Neural crest cell (in vitro differentiated cells): ENCODE data around the gene UBE2U. TPM values are rescaled to one million over a fixed set of nuclear protein-coding genes. Genes with fewer than 3 reads are reported as not detected.

Experiments used
- DNase-seq: peaks from one replicate; pipeline ENCODE4 v3.0.0; 2021; ENCODE audit warnings: low read depth, mixed read lengths, low spot score
- H3K27ac Mint-ChIP-seq: one replicate; pipeline ENCODE4 v1.8.0; 2021; ENCODE audit warnings: mild to moderate bottlenecking, mixed read lengths; ENCODE audit not compliant: unreplicated experiment
- H3K27me3 Mint-ChIP-seq: 2 replicates; pipeline ENCODE4 v1.8.0; 2021; ENCODE audit warnings: low read depth, mild to moderate bottlenecking, mixed read lengths
- H3K36me3 Mint-ChIP-seq: 2 replicates; pipeline ENCODE4 v1.8.0; 2021; ENCODE audit warnings: low read depth, mild to moderate bottlenecking, mixed read lengths
- H3K4me1 Mint-ChIP-seq: 2 replicates; pipeline ENCODE4 v1.8.0; 2021; ENCODE audit warnings: mixed read lengths
- H3K4me3 Mint-ChIP-seq: one replicate; pipeline ENCODE4 v1.8.0; 2021; ENCODE audit warnings: mild to moderate bottlenecking, mixed read lengths
- H3K9me3 Mint-ChIP-seq: 2 replicates; pipeline ENCODE4 v1.8.0; 2021; ENCODE audit warnings: mixed read lengths
- CTCF ChIP-seq: fragments of 200-600 bp; sonication (generic); conservative IDR thresholded peaks from 2 replicates; pipeline ENCODE4 v1.5.0; 2021; ENCODE audit warnings: antibody characterized with exemption, mild to moderate bottlenecking
- total RNA-seq: library from RNA; stranded (reverse); gene quantifications from 2 replicates; pipeline ENCODE4 v1.2.1, GENCODE V29; 2021

The UBE2U gene
- total RNA-seq, 1 donor from 2014 or later, result not detected

GRCh38 chr1:64197076-64197475, 6.3 kb upstream of the UBE2U start:
- no peaks in the 10 kb centered on the region for H3K27me3 Mint-ChIP-seq
- no peak for TF ChIP-seq CTCF
- H3K9me3 Mint-ChIP-seq, result no peaks in the 10 kb centered on the region
- H3K4me1 Mint-ChIP-seq, result peaks cover 26% of the 10 kb centered on the region
- H3K36me3 Mint-ChIP-seq, result peaks cover 9% of the 10 kb centered on the region
- DNase-seq, result no peak
- no peak overlapping the region for H3K4me3 Mint-ChIP-seq
- no peak overlapping the region for H3K27ac Mint-ChIP-seq

- no peak for DNase-seq
- Mint-ChIP-seq H3K27ac (no peak overlapping the region), H3K27me3 (no peaks in the 10 kb centered on the region), H3K36me3 (peaks cover 10% of the 10 kb centered on the region), H3K4me1 (peaks cover 30% of the 10 kb centered on the region), H3K9me3 (peaks cover 7% of the 10 kb centered on the region), H3K4me3 (no peak overlapping the region)
- no peak for TF ChIP-seq CTCF
Measured at GRCh38 chr1:64199154-64199553, 4.3 kb upstream of the UBE2U start.

GRCh38 chr1:64200064-64200463, 3.4 kb upstream of the UBE2U start:
- peaks cover 7% of the 10 kb centered on the region for H3K9me3 Mint-ChIP-seq
- H3K27me3 Mint-ChIP-seq, result no peaks in the 10 kb centered on the region
- H3K36me3 Mint-ChIP-seq, result peaks cover 10% of the 10 kb centered on the region
- H3K27ac Mint-ChIP-seq, result no peak overlapping the region
- H3K4me1 Mint-ChIP-seq, result peaks cover 21% of the 10 kb centered on the region
- DNase-seq, result no peak
- TF ChIP-seq CTCF, result no peak
- H3K4me3 Mint-ChIP-seq, result no peak overlapping the region

- no peaks in the 10 kb centered on the region for H3K36me3 Mint-ChIP-seq
- H3K4me3 Mint-ChIP-seq, result no peak overlapping the region
- no peak for TF ChIP-seq CTCF
- no peak for DNase-seq
- no peaks in the 10 kb centered on the region for H3K27me3 Mint-ChIP-seq
- H3K9me3 Mint-ChIP-seq, result no peaks in the 10 kb centered on the region
- no peak overlapping the region for H3K27ac Mint-ChIP-seq
- no peaks in the 10 kb centered on the region for H3K4me1 Mint-ChIP-seq
Measured at GRCh38 chr1:64209221-64209620, 5.8 kb downstream of the UBE2U start.

- TF ChIP-seq CTCF, result no peak
- no peaks in the 10 kb centered on the region for H3K9me3 Mint-ChIP-seq
- no peak overlapping the region for H3K4me3 Mint-ChIP-seq
- H3K27ac Mint-ChIP-seq, result no peak overlapping the region
- H3K27me3 Mint-ChIP-seq, result no peaks in the 10 kb centered on the region
- H3K36me3 Mint-ChIP-seq, result no peaks in the 10 kb centered on the region
- no peak for DNase-seq
- no peaks in the 10 kb centered on the region for H3K4me1 Mint-ChIP-seq
Measured at GRCh38 chr1:64212031-64212430, 8.6 kb downstream of the UBE2U start.

GRCh38 chr1:64215576-64215975, 12.2 kb downstream of the UBE2U start:
- no peaks in the 10 kb centered on the region for H3K36me3 Mint-ChIP-seq
- H3K4me3 Mint-ChIP-seq, result no peak overlapping the region
- H3K27ac Mint-ChIP-seq, result no peak overlapping the region
- DNase-seq, result no peak
- H3K27me3 Mint-ChIP-seq, result no peaks in the 10 kb centered on the region
- H3K9me3 Mint-ChIP-seq, result no peaks in the 10 kb centered on the region
- no peak for TF ChIP-seq CTCF
- H3K4me1 Mint-ChIP-seq, result no peaks in the 10 kb centered on the region
